Measurements from ENCODE around the gene OR51B2.

- TF ChIP-seq EZH2 (IDR thresholded peaks at IDR 0.05; ENCODE audit: low read length, unreplicated experiment): no peak
- TF ChIP-seq CTCF (conservative IDR thresholded peaks at IDR 0.05; ENCODE audit: low read depth, low read length): no peak
- no peak for TF ChIP-seq EZH2phosphoT487 (IDR thresholded peaks at IDR 0.05; ENCODE audit: borderline replicate concordance, low read length)
Observed at GRCh38 chr11:5343474-5344335, 19.6 kb upstream of the OR51B2 start, which contains the start of gene OR51B5.
